ENCODE measurements around the gene SLC30A2.

DNA sequence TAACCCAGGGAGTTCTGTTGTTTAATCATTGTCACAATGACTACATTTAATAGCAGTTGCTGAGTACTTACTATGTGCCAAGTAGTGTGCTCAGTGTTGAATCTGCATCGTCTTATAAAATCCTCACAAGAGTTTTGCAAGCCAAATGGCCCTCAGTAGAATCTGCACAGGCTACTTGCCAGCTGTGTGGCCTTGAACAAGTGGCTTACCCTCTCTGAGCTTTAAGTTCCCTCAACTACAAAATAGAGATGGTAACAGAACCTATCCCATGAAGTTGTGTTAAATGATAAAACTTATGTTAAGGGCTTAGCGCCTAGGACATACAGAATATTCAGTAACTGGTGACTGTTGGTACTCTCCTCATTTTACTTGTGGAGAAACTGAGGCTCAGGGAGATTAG is 9.1 kb upstream of the SLC30A2 start:
- TF ChIP-seq GATA2 (IDR thresholded peaks at IDR 0.05; ENCODE audit: low read depth, low read length) (no peak), GATA3 (IDR thresholded peaks at IDR 0.05; ENCODE audit: low read depth, low read length) (no peak)

Measured in SH-SY5Y (cell line).